Fibroblast of lung (primary cell): ENCODE measurements around the gene CNTNAP5.

ENCODE experiments used
- CTCF ChIP-seq, 2 donors: IDR thresholded peaks in 1 of 2; conservative IDR thresholded peaks in 1 of 2; 1 replicate in 1 of 2; 2 replicates in 1 of 2; pipeline ENCODE4 v1.5.1; 2011 to 2012; ENCODE audit warnings: low read length in 2 of 2, control low read depth in 1 of 2, inconsistent platforms in 1 of 2, low read depth in 1 of 2, mild to moderate bottlenecking in 1 of 2
- EZH2 ChIP-seq: IDR thresholded peaks from 2 replicates; pipeline ENCODE4 v1.5.1; 2012; ENCODE audit warnings: low read length, control low read depth, mild to moderate bottlenecking; ENCODE audit errors: missing control alignments

DNA sequence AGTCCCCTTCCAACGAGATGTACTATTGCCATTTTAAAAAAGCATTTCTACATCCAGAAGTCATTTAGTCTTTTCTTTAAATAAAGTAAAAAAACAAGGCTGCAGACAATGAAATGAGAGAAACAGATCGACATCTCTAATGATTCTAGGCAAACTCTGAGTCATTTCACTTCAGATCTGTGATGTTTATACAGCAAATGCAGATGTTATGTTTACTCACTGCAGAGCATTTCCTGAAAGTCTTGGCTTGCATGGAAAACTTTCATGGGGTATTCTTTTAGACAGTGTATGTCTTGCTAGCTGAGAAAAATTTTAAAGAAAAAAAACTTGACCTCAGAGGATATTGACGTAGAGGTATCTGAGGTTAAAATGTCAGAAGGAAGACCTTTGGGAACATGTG lies 797.4 kb downstream of the CNTNAP5 start:
- TF ChIP-seq CTCF (conservative IDR thresholded peaks at IDR 0.05 in 1 of 2, IDR thresholded peaks at IDR 0.05 in 1 of 2; ENCODE audit: low read depth in 1 of 2, low read length in 2 of 2) (no peak), EZH2 (no peak)
